RWPE2 (cell line): Measurements from ENCODE around the gene NUDT3.
"Not testable (repeated sequence)": the region's sequence is repeated elsewhere in the genome, so short reads cannot be mapped to it uniquely, and the experiment has no call there.

Experiments used
- ATAC-seq: fragments of 200-7000 bp; cut with Tn5 transposase; 3 replicates; pipeline ENCODE4 v1.9.1; 2021; ENCODE audit warnings: low read depth
- DNase-seq: peaks from one replicate; pipeline ENCODE4 v3.0.0-alpha.2; 2020; ENCODE audit warnings: low spot score
- H3K27ac ChIP-seq: fragments of 450-650 bp; 2 replicates; pipeline ENCODE4 v1.5.1; 2017; ENCODE audit warnings: mild to moderate bottlenecking; ENCODE audit not compliant: poor library complexity, severe bottlenecking
- H3K27me3 ChIP-seq: fragments of 250-450 bp; sonication (Bioruptor Pico); 2 replicates; pipeline ENCODE4 v1.5.1; 2021; ENCODE audit warnings: mild to moderate bottlenecking, moderate library complexity; ENCODE audit not compliant: insufficient read depth, poor library complexity, severe bottlenecking
- H3K36me3 ChIP-seq: fragments of 250-450 bp; sonication (Bioruptor Pico); 2 replicates; pipeline ENCODE4 v1.5.1; 2020; ENCODE audit warnings: low read depth, mild to moderate bottlenecking, moderate library complexity
- H3K4me1 ChIP-seq: fragments of 250-450 bp; sonication (Bioruptor Pico); 2 replicates; pipeline ENCODE4 v1.5.1; 2021; ENCODE audit warnings: mild to moderate bottlenecking, moderate library complexity; ENCODE audit not compliant: insufficient read depth, poor library complexity, severe bottlenecking
- H3K4me3 ChIP-seq: fragments of 250-450 bp; sonication (Bioruptor Pico); 2 replicates; pipeline ENCODE4 v1.5.1; 2021; ENCODE audit warnings: mild to moderate bottlenecking, moderate library complexity; ENCODE audit not compliant: severe bottlenecking
- H3K9me3 ChIP-seq: fragments of 250-450 bp; sonication (Bioruptor Pico); 2 replicates; pipeline ENCODE4 v1.5.1; 2021; ENCODE audit warnings: mild to moderate bottlenecking, moderate library complexity; ENCODE audit not compliant: severe bottlenecking
- TF ChIP-seq, protein P1 (sequence below): fragments of 450-650 bp; IDR thresholded peaks from one replicate; pipeline ENCODE4 v1.5.1; 2017; ENCODE audit warnings: mild to moderate bottlenecking, moderate library complexity; ENCODE audit not compliant: poor library complexity, severe bottlenecking

The NUDT3 gene

DNA sequence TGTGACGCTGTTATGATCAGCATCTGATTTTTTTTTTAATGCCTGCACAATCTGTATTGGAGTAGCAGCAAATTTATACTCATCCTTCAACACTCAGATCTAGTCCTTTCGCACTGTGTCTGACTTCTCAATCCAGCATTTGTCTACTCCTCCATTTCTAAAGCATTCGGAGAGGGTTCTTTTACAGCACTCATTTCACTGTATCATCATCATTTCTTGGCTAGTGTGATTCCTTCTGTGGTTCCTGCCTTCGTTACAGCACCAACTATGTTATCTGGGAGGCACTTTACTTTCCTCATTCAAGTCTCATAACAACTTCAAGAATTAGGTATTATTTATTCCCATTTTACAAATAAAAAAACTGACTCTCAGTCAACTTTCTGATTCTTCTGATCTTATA lies 18.0 kb downstream of the NUDT3 start:
- TF ChIP-seq, protein P1, sequence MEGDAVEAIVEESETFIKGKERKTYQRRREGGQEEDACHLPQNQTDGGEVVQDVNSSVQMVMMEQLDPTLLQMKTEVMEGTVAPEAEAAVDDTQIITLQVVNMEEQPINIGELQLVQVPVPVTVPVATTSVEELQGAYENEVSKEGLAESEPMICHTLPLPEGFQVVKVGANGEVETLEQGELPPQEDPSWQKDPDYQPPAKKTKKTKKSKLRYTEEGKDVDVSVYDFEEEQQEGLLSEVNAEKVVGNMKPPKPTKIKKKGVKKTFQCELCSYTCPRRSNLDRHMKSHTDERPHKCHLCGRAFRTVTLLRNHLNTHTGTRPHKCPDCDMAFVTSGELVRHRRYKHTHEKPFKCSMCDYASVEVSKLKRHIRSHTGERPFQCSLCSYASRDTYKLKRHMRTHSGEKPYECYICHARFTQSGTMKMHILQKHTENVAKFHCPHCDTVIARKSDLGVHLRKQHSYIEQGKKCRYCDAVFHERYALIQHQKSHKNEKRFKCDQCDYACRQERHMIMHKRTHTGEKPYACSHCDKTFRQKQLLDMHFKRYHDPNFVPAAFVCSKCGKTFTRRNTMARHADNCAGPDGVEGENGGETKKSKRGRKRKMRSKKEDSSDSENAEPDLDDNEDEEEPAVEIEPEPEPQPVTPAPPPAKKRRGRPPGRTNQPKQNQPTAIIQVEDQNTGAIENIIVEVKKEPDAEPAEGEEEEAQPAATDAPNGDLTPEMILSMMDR: no peak
- Histone ChIP-seq H3K36me3 (peaks cover 8% of the 10 kb centered on the region; the same call in 1 of the 2 replicates), H3K4me3 (no peak overlapping the region), H3K4me1 (no peaks in the 10 kb centered on the region), H3K27ac (no peak overlapping the region), H3K9me3 (no peaks in the 10 kb centered on the region), H3K27me3 (no peaks in the 10 kb centered on the region)
- ATAC-seq (no peak), DNase-seq (no peak)

DNA sequence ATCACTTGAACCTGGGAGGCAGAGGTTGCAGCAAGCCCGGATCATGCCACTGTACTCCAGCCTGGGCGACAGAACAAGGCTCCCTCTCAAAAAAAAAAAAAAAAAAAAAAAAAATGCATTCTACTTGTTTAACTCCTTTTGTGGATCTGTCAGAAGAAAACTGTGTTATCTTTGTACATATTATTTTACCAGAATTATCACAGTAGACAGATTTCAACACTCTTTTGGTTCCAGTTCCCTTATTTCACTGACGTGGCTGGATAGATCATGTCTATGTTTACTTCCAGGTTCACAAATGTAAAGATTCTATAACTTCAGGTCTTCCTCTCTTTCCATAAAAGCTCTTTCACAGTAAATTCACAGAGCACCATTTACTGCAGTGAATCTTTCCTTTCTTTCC lies 18.4 kb downstream of the NUDT3 start:
- DNase-seq: no peak
- H3K27ac ChIP-seq: no peak overlapping the region

DNA sequence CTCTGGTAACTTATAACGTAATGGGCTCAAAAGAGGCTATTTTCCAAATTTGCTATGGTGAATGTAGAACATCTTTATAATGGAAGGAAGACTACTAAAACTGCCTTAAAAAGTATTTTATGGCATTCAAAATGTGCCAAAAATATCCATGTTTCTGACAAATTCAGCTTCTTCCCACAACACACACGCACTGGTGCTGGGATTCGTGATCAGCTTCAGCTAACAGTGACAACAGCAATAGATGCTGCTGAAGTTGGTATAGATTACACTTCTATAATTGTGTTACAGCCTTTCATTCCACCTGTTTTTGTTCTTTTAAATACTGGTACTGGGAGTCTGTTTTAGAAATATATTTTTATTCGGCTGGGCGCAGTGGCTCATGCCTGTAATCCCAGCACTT lies 19.0 kb downstream of the NUDT3 start:
- H3K27me3 ChIP-seq: no peaks in the 10 kb centered on the region
- no peak overlapping the region for H3K4me3 ChIP-seq
- H3K4me1 ChIP-seq: no peaks in the 10 kb centered on the region
- no peak for DNase-seq
- ATAC-seq: no peak
- TF ChIP-seq, protein P1: no peak
- peaks cover 8% of the 10 kb centered on the region; the same call in 1 of the 2 replicates for H3K36me3 ChIP-seq
- no peaks in the 10 kb centered on the region for H3K9me3 ChIP-seq
- no peak overlapping the region for H3K27ac ChIP-seq

More for the DNA sequence above, 18.4 kb downstream of the NUDT3 start:
- Histone ChIP-seq H3K9me3 (no peaks in the 10 kb centered on the region), H3K36me3 (peaks cover 8% of the 10 kb centered on the region; the same call in 1 of the 2 replicates), H3K27me3 (no peaks in the 10 kb centered on the region), H3K4me1 (no peaks in the 10 kb centered on the region), H3K4me3 (no peak overlapping the region)
- no peak for ATAC-seq
- TF ChIP-seq, protein P1: no peak

DNA sequence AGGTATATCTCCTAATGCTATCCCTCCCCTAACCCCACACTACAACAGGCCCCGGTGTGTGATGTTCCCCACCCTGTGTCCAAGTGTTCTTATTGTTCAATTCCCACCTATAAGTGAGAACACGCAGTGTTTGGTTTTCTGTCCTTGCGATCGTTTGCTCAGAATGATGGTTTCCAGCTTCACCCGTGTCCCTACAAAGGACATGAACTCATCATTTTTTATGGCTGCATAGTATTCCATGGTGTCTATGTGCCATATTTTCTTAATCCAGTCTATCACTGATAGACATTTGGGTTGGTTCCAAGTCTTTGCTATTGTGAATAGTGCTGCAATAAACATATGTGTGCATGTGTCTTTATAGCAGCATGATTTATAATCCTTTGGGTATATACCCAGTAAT lies 20.6 kb downstream of the NUDT3 start:
- H3K36me3 ChIP-seq, H3K27ac ChIP-seq, H3K4me1 ChIP-seq: not testable (repeated sequence)

DNA sequence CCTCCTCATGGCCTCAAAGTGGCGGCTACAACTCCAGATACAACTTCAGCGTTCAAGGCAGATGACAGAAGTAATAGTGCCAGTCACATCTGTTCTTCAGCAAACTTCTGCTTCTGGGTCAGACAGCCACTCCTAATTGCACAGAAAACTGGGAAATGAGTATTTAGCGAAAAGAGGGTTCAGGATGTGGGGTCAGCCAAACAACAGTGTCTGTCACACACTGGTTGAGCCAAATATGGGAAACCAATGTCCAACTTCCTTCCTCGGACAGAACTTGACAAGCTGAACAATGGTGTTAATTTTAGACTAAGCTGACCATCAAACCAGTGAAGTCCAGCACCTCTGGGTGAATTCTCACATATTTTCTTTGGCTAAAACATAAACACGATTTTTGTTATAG lies 22.1 kb downstream of the NUDT3 start:
- TF ChIP-seq, protein P1: no peak
- no peak for ATAC-seq
- peaks cover 8% of the 10 kb centered on the region; the same call in 1 of the 2 replicates for H3K36me3 ChIP-seq
- H3K4me1 ChIP-seq: no peaks in the 10 kb centered on the region
- no peak for DNase-seq
- H3K27me3 ChIP-seq: no peaks in the 10 kb centered on the region
- no peaks in the 10 kb centered on the region for H3K9me3 ChIP-seq
- no peak overlapping the region for H3K27ac ChIP-seq
- H3K4me3 ChIP-seq: no peak overlapping the region

More for the DNA sequence above, 20.6 kb downstream of the NUDT3 start:
- not testable (repeated sequence) for DNase-seq, H3K9me3 ChIP-seq, ATAC-seq, H3K4me3 ChIP-seq, H3K27me3 ChIP-seq
